Stimulated activated CD4-positive, alpha-beta T cell treated with anti-CD3 and anti-CD28 coated beads, Interleukin-2, amount 100 ng/mL, for 4 hours (primary cell): ENCODE measurements around the gene ABCC1.
"Not testable (repeated sequence)": the region's sequence is repeated elsewhere in the genome, so short reads cannot be mapped to it uniquely, and the experiment has no call there.

Experiments
- DNase-seq: peaks from one replicate; pipeline ENCODE4 v3.0.0-alpha.2; 2020; ENCODE audit warnings: low read depth

ABCC1 gene

GRCh38 chr16:16083421-16084156 lies 134.2 kb downstream of the ABCC1 start:
- DNase-seq = no peak

- no peak for DNase-seq
These were observed 135.5 kb downstream of the ABCC1 start for GRCh38 chr16:16084874-16085273.

- no peak for DNase-seq
These were observed 137.4 kb downstream of the ABCC1 start for GRCh38 chr16:16086653-16087446.

GRCh38 chr16:16090238-16090637 lies 140.8 kb downstream of the ABCC1 start:
- DNase-seq = no peak

GRCh38 chr16:16092925-16093627 lies 143.7 kb downstream of the ABCC1 start:
- DNase-seq = no peak

- DNase-seq = no peak
These were observed 144.4 kb downstream of the ABCC1 start for GRCh38 chr16:16093628-16094332.

- DNase-seq = no peak
These were observed 146.2 kb downstream of the ABCC1 start for GRCh38 chr16:16095646-16096045.

- no peak for DNase-seq
These were observed 146.9 kb downstream of the ABCC1 start for GRCh38 chr16:16096121-16096857.

GRCh38 chr16:16096858-16097213 lies 147.4 kb downstream of the ABCC1 start:
- no peak for DNase-seq

GRCh38 chr16:16099320-16099719 lies 149.9 kb downstream of the ABCC1 start:
- no peak for DNase-seq

- DNase-seq = no peak
These were observed 151.2 kb downstream of the ABCC1 start for GRCh38 chr16:16100631-16101030.

- DNase-seq = no peak
These were observed 152.2 kb downstream of the ABCC1 start for GRCh38 chr16:16101585-16101984.

GRCh38 chr16:16102738-16103137 lies 153.3 kb downstream of the ABCC1 start:
- DNase-seq = no peak

GRCh38 chr16:16104132-16104803 lies 154.9 kb downstream of the ABCC1 start:
- DNase-seq = not testable (repeated sequence)

GRCh38 chr16:16104804-16105141 lies 155.4 kb downstream of the ABCC1 start:
- DNase-seq = not testable (repeated sequence)

- DNase-seq = no peak
These were observed 156.2 kb downstream of the ABCC1 start for GRCh38 chr16:16105646-16106045.

GRCh38 chr16:16106466-16106865 lies 157.1 kb downstream of the ABCC1 start:
- DNase-seq = no peak

- no peak for DNase-seq
These were observed 158.4 kb downstream of the ABCC1 start for GRCh38 chr16:16107839-16108238.

GRCh38 chr16:16108759-16109158 lies 159.3 kb downstream of the ABCC1 start:
- DNase-seq = no peak

GRCh38 chr16:16109453-16110110 lies 160.2 kb downstream of the ABCC1 start:
- DNase-seq = no peak

GRCh38 chr16:16110111-16110490 lies 160.7 kb downstream of the ABCC1 start:
- DNase-seq = no peak
